Mesothelial cell of epicardium (in vitro differentiated cells): Measurements from ENCODE around the gene GALNT8. TPM values are rescaled to one million over a fixed set of nuclear protein-coding genes. Genes with fewer than 3 reads are reported as not detected.
A peak's percentile ranks its signal among the peaks of the same experiment; 100 is the strongest.

Experiments used
- DNase-seq, 2 experiments: peaks; one replicate each; pipeline ENCODE4 v3.0.0; 2021; ENCODE audit warnings: low spot score in 2 of 2; ENCODE audit not compliant: unreplicated experiment in 2 of 2
- H3K27ac Mint-ChIP-seq: 2 replicates; pipeline ENCODE4 v1.8.0; 2021; ENCODE audit warnings: mixed read lengths
- H3K27me3 Mint-ChIP-seq: 2 replicates; pipeline ENCODE4 v1.8.0; 2021; ENCODE audit warnings: low read depth, mixed read lengths
- H3K36me3 Mint-ChIP-seq: 2 replicates; pipeline ENCODE4 v1.8.0; 2021; ENCODE audit warnings: mixed read lengths
- H3K4me1 Mint-ChIP-seq: 2 replicates; pipeline ENCODE4 v1.8.0; 2021; ENCODE audit warnings: mixed read lengths
- H3K4me3 Mint-ChIP-seq: 2 replicates; pipeline ENCODE4 v1.8.0; 2021; ENCODE audit warnings: mild to moderate bottlenecking, moderate library complexity, mixed read lengths
- H3K9me3 Mint-ChIP-seq: 2 replicates; pipeline ENCODE4 v1.8.0; 2021; ENCODE audit warnings: mixed read lengths
- total RNA-seq: library from RNA; stranded (reverse); gene quantifications from 3 replicates; pipeline ENCODE4 v1.2.1, GENCODE V29; 2021
- TF ChIP-seq, protein P1 (sequence below): fragments of 200-600 bp; sonication (generic); IDR thresholded peaks from one replicate; pipeline ENCODE4 v1.5.0; 2021; ENCODE audit warnings: antibody characterized with exemption; ENCODE audit not compliant: unreplicated experiment

Gene GALNT8
- total RNA-seq, 1 donor from 2014 or later, result 2.0 TPM

DNA sequence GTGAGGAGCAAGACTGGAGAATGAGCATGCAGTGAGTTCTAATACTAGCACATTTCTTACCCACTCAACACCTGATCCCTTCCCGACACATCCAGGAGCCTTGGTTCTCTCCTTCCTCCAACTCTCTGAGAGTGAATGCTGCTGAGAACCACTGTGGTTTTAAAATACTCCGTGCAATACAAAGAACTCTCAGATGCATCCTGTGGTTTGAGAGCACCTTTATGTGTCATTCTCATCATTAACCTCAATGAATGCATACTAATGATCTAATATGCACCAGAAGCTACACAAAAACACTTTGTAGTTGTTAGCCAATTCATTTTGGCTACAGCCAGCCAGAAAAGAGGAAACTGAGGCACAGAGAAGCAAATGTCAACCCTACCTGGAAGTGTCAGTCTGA lies 87.6 kb downstream of the GALNT8 start:
- H3K27ac Mint-ChIP-seq, result no peak overlapping the region
- H3K36me3 Mint-ChIP-seq, result no peaks in the 10 kb centered on the region
- no peak overlapping the region for H3K4me3 Mint-ChIP-seq
- H3K4me1 Mint-ChIP-seq, result peaks cover 5% of the 10 kb centered on the region
- no peak for DNase-seq
- peaks cover 95% of the 10 kb centered on the region for H3K27me3 Mint-ChIP-seq
- no peaks in the 10 kb centered on the region for H3K9me3 Mint-ChIP-seq
- TF ChIP-seq, protein P1, sequence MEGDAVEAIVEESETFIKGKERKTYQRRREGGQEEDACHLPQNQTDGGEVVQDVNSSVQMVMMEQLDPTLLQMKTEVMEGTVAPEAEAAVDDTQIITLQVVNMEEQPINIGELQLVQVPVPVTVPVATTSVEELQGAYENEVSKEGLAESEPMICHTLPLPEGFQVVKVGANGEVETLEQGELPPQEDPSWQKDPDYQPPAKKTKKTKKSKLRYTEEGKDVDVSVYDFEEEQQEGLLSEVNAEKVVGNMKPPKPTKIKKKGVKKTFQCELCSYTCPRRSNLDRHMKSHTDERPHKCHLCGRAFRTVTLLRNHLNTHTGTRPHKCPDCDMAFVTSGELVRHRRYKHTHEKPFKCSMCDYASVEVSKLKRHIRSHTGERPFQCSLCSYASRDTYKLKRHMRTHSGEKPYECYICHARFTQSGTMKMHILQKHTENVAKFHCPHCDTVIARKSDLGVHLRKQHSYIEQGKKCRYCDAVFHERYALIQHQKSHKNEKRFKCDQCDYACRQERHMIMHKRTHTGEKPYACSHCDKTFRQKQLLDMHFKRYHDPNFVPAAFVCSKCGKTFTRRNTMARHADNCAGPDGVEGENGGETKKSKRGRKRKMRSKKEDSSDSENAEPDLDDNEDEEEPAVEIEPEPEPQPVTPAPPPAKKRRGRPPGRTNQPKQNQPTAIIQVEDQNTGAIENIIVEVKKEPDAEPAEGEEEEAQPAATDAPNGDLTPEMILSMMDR, result no peak

DNA sequence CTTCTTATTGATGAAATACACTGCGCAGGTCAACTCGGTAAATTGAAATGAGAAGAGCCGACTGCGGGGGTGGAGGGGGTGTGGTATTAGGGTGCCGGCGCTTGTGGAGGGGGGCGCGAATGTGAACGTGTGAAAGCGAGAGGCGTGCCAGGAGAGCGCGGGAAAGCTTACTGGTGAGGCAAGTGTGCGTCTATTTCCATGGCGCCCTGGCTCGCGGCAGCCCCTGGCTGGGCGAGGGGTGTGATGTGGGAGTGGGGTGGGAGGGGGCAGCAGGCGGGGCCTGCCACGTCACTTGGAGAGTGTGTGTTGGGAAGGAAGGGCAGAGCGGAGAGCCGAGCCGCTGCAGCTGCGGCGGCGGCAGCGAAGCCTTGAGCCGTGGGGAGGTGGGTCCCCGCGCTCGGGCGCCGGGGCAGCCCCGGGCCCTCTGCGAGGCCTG lies 88.8 kb downstream of the GALNT8 start:
- TF ChIP-seq, protein P1, result no peak
- H3K4me3 Mint-ChIP-seq, result peak overlapping the region; percentile 64
- peaks cover 5% of the 10 kb centered on the region for H3K4me1 Mint-ChIP-seq
- DNase-seq, result peak; percentile 34 to 51
- H3K27me3 Mint-ChIP-seq, result peaks cover 94% of the 10 kb centered on the region
- no peaks in the 10 kb centered on the region for H3K36me3 Mint-ChIP-seq
- H3K27ac Mint-ChIP-seq, result no peak overlapping the region
- H3K9me3 Mint-ChIP-seq, result no peaks in the 10 kb centered on the region

DNA sequence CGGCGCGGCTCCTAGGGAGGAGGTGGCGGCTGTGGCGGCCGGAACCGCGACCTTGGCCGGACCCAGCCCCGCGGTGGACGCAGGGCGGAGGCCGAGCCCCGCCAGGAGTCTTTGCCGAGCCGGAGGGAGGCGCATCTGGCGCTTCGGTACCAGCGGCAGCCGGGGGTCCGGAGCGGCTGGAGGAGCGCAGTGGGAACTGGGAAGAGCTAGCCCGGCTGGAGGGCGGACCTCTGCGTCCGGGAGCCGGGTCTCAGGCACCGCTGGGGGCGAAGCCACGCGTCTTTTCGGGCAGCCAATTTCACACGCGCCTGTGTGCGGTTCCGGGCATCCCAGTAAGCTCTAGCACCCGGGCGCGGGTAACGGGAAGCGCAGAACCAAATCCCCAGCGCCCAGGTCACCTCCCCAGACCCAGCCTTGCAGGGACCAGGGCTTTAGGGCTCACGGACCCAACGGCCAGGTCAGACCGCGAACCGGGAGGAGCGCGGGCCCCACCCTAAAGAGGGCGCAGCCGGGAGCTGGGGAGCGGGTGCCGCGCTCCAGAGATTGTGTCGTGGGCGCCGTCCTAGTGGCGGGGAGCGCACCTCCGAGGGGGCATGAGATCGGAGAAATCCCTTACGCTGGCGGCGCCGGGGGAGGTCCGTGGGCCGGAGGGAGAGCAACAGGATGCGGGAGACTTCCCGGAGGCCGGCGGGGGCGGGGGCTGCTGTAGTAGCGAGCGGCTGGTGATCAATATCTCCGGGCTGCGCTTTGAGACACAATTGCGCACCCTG lies 89.4 kb downstream of the GALNT8 start:
- no peak for DNase-seq
- H3K27ac Mint-ChIP-seq, result no peak overlapping the region
- peaks cover 93% of the 10 kb centered on the region for H3K27me3 Mint-ChIP-seq
- H3K4me3 Mint-ChIP-seq, result peak overlapping the region; percentile 56
- H3K9me3 Mint-ChIP-seq, result no peaks in the 10 kb centered on the region
- TF ChIP-seq, protein P1, result no peak
- peaks cover 5% of the 10 kb centered on the region for H3K4me1 Mint-ChIP-seq
- no peaks in the 10 kb centered on the region for H3K36me3 Mint-ChIP-seq

DNA sequence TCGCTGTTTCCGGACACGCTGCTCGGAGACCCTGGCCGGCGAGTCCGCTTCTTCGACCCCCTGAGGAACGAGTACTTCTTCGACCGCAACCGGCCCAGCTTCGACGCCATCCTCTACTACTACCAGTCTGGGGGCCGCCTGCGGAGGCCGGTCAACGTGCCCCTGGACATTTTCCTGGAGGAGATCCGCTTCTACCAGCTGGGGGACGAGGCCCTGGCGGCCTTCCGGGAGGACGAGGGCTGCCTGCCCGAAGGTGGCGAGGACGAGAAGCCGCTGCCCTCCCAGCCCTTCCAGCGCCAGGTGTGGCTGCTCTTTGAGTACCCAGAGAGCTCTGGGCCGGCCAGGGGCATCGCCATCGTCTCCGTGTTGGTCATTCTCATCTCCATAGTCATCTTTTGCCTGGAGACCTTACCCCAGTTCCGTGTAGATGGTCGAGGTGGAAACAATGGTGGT lies 90.0 kb downstream of the GALNT8 start:
- Mint-ChIP-seq H3K36me3 (no peaks in the 10 kb centered on the region), H3K27me3 (peaks cover 93% of the 10 kb centered on the region), H3K9me3 (no peaks in the 10 kb centered on the region), H3K4me3 (peak overlapping the region; percentile 56), H3K27ac (no peak overlapping the region), H3K4me1 (peaks cover 5% of the 10 kb centered on the region)
- no peak for DNase-seq
- TF ChIP-seq, protein P1, result no peak

DNA sequence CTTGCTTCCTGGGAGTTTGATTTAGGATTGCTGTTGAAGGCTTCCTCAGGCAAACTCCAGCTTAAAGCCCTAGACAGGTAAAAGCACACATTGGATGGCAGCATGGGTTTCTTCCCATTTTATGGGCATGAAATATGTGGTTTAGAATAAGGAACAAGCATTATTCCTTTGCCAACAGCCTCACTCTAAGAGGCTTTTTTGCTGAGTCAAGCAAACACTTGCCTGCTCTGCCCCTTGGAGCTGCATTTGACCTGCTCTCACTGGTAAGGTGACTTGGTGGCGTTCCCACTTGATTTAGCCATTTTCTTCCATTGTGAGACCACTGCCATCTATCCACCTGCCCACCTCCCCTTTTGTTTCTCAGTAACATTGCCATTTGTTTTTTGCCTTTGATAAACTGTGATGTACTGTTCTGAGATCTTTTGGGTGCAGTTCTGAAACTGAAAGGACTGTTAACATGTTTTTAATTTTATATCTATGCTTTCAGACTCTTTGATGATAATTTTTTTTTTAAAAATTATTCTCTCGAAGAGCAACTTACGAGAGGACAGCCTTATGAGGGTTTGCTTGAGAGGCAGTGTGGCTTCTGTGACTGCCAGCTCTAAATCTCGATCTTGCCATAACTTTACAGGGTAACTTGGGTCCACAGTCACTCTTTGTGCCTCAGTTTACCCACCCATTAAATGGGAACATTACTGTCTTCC lies 92.6 kb downstream of the GALNT8 start:
- Mint-ChIP-seq H3K4me1 (peaks cover 5% of the 10 kb centered on the region), H3K27ac (no peak overlapping the region), H3K9me3 (no peaks in the 10 kb centered on the region), H3K4me3 (no peak overlapping the region), H3K36me3 (no peaks in the 10 kb centered on the region), H3K27me3 (peaks cover 88% of the 10 kb centered on the region)
- TF ChIP-seq, protein P1, result no peak
- DNase-seq, result no peak
